GM12878 (cell line): ENCODE data around the gene MEF2C. TPM values are rescaled to one million over a fixed set of nuclear protein-coding genes. Genes with fewer than 3 reads are reported as not detected.

ENCODE experiments used
- ATAC-seq: fragments of 200-7000 bp; cut with Tn5 transposase; 3 replicates; pipeline ENCODE4 v1.9.1; 2020; ENCODE audit warnings: mild to moderate bottlenecking, moderate library complexity
- BruUV-seq: library from RNA; stranded (reverse); fragments of 400-500 nt; replicated peaks from 2 replicates; lab custom pipeline; 2021; lab: Mats Ljungman, UMichigan
- CTCF ChIA-PET: fragments of 300-600 bp; sonication (Branson Sonifier 250); formaldehyde crosslinking; extraction: SDS; loops from one replicate; lab custom pipeline; 2021; ENCODE audit warnings: inconsistent platforms; lab: Yijun Ruan, JAX
- POLR2A ChIA-PET: fragments of 350-600 bp; formaldehyde crosslinking; extraction: SDS; loops from one replicate; lab custom pipeline; 2021; ENCODE audit warnings: inconsistent platforms; lab: Charles Lee
- RAD21 ChIA-PET: fragments of 300-600 bp; sonication (Branson Sonifier 250); formaldehyde crosslinking; loops from one replicate; lab custom pipeline; 2023; ENCODE audit warnings: antibody characterized with exemption; ENCODE audit not compliant: unreplicated experiment; lab: Charles Lee
- SMC1A ChIA-PET: fragments of 300-600 bp; sonication (Branson Sonifier 250); formaldehyde crosslinking; loops from one replicate; lab custom pipeline; 2023; ENCODE audit not compliant: unreplicated experiment, uncharacterized antibody; lab: Charles Lee
- DNase-seq: peaks from one replicate; pipeline ENCODE4 v3.0.0-alpha.2; 2011; ENCODE audit warnings: low read depth, low spot score
- FAIRE-seq: peaks from 3 replicates; lab custom pipeline; 2011; peaks lifted over from hg19 to GRCh38; lab: Jason Lieb, UNC
- H2AFZ ChIP-seq: 2 replicates; pipeline ENCODE4 v1.6.0; 2011; ENCODE audit warnings: low read depth, low read length, control low read depth; ENCODE audit not compliant: control insufficient read depth
- H3K27ac ChIP-seq: 2 replicates; pipeline ENCODE4 v1.5.1; 2011; ENCODE audit warnings: control low read depth; ENCODE audit not compliant: control insufficient read depth, insufficient read depth
- H3K27me3 ChIP-seq, 2 experiments: replicated peaks in 1 of 2; 2 replicates each; pipeline versions ENCODE4 v1.6.0 to v1.6.1; 2011; ENCODE audit warnings: low read length in 1 of 2; ENCODE audit not compliant: control insufficient read depth in 2 of 2, insufficient read depth in 2 of 2
- H3K36me3 ChIP-seq, 2 experiments: 2 replicates each; pipeline ENCODE4 v1.5.1; 2011; ENCODE audit warnings: low read length in 1 of 2; ENCODE audit not compliant: control insufficient read depth in 2 of 2, insufficient read depth in 2 of 2
- H3K4me1 ChIP-seq: 2 replicates; pipeline ENCODE4 v1.6.1; 2011; ENCODE audit warnings: mild to moderate bottlenecking, low read length, moderate library complexity, mixed read lengths; ENCODE audit not compliant: control insufficient read depth, insufficient read depth
- H3K4me2 ChIP-seq: 2 replicates; pipeline ENCODE4 v1.6.0; 2011; ENCODE audit warnings: control low read depth; ENCODE audit not compliant: control insufficient read depth, insufficient read depth
- H3K4me3 ChIP-seq: fragments of 200-600 bp; sonication (generic); 2 replicates; pipeline ENCODE4 v1.5.1; 2016
- H3K79me2 ChIP-seq: 2 replicates; pipeline ENCODE4 v1.6.0; 2011; ENCODE audit warnings: low read length; ENCODE audit not compliant: control insufficient read depth, insufficient read depth
- H3K9ac ChIP-seq: 2 replicates; pipeline ENCODE4 v1.8.0; 2011; ENCODE audit warnings: low read length, control low read depth, mixed read lengths; ENCODE audit not compliant: control insufficient read depth, insufficient read depth
- H3K9me3 ChIP-seq: replicated peaks from 3 replicates; pipeline ENCODE4 v1.5.1; 2011; ENCODE audit warnings: mild to moderate bottlenecking, low read length; ENCODE audit not compliant: control insufficient read depth, insufficient read depth
- H4K20me1 ChIP-seq: 2 replicates; pipeline ENCODE4 v1.6.0; 2011; ENCODE audit not compliant: control insufficient read depth, insufficient read depth
- BRCA1 ChIP-seq: IDR thresholded peaks from 2 replicates; pipeline ENCODE4 v1.6.1; 2011; ENCODE audit warnings: low read depth, low read length, improper control_type of control experiment
- CBX5 ChIP-seq: sonication (generic); IDR thresholded peaks from 2 replicates; pipeline ENCODE4 v1.6.1; 2016; ENCODE audit warnings: low read depth, moderate library complexity, mild to moderate bottlenecking, inconsistent platforms
- CHD2 ChIP-seq: IDR thresholded peaks from 2 replicates; pipeline ENCODE4 v1.6.1; 2011; ENCODE audit warnings: low read depth, low read length, improper control_type of control experiment, borderline replicate concordance
- HDAC2 ChIP-seq: fragments of 200-600 bp; sonication (generic); IDR thresholded peaks from 2 replicates; pipeline ENCODE4 v1.6.1; 2017
- NR2C2 ChIP-seq: IDR thresholded peaks from 2 replicates; pipeline ENCODE4 v1.6.1; 2011; ENCODE audit warnings: borderline replicate concordance, low read depth; ENCODE audit not compliant: control insufficient read depth, insufficient read length
- RUNX3 ChIP-seq: IDR thresholded peaks from 2 replicates; pipeline ENCODE4 v1.6.1; 2012; ENCODE audit warnings: low read length, inconsistent platforms
- SIX5 ChIP-seq: IDR thresholded peaks from 2 replicates; pipeline ENCODE4 v1.6.1; 2011; ENCODE audit warnings: mild to moderate bottlenecking, low read depth, low read length, moderate library complexity; ENCODE audit not compliant: severe bottlenecking
- TBL1XR1 ChIP-seq: IDR thresholded peaks from 2 replicates; pipeline ENCODE4 v1.6.1; 2012; ENCODE audit warnings: low read depth, low read length, improper control_type of control experiment
- ZNF384 ChIP-seq: IDR thresholded peaks from 2 replicates; pipeline ENCODE4 v1.6.1; 2012; ENCODE audit warnings: low read depth, mild to moderate bottlenecking, low read length, improper control_type of control experiment, borderline replicate concordance
- WGBS: methylation state at CpG from one replicate; pipeline ENCODE4 v1.1.6; 2016; ENCODE audit warnings: low lambda C conversion rate; ENCODE audit not compliant: insufficient replicate concordance, insufficient coverage; ENCODE audit errors: missing lambda C conversion rate; 5-methylcytosine and 5-hydroxymethylcytosine counted together
- in situ Hi-C: fragments of 300-500 bp; cut with MboI; formaldehyde crosslinking; loops from 9 replicates; pipeline ENCODE4 v1.14.3; 2018; ENCODE audit warnings: mixed read lengths
- intact Hi-C: fragments of 100-400 bp; cut with micrococcal nuclease; formaldehyde crosslinking; loops from one replicate; pipeline ENCODE4 v1.14.2; 2022; ENCODE audit not compliant: unreplicated experiment
- polyA plus RNA-seq, 11 experiments: library from polyadenylated mRNA; depleted of rRNA in 4 of 11; unstranded in 6 of 11; stranded (reverse) in 5 of 11; fragments of >200 nt; fragmentation: Nextera tagmentation in 4 of 11; fragmentation: Illumina TruSeq in 1 of 11; extraction: Ambion mirVana in 4 of 11; extraction: Trizol in 1 of 11; gene quantifications; 1 replicate in 1 of 11; 2 replicates in 10 of 11; pipeline versions ENCODE4 v1.2.1 to v1.2.3, GENCODE V29; 2011 to 2016; ENCODE audit warnings: inconsistent platforms in 2 of 11, missing spikeins in 2 of 11, low read depth in 1 of 11
- total RNA-seq, 4 experiments: library from RNA; depleted of rRNA in 3 of 4; stranded (reverse); fragments of >200 nt in 3 of 4; fragmentation: Illumina TruSeq in 1 of 4; extraction: Trizol in 1 of 4; gene quantifications; 2 replicates each; pipeline versions ENCODE4 v1.2.1 to v1.2.3, GENCODE V29; 2013 to 2021
- TF ChIP-seq, protein P1 (sequence below): IDR thresholded peaks from 2 replicates; pipeline ENCODE4 v1.6.1; 2011; ENCODE audit warnings: low read depth, mild to moderate bottlenecking, low read length, moderate library complexity, borderline replicate concordance; ENCODE audit errors: extremely low read depth
- TF ChIP-seq, protein P2 (sequence below): fragments of 450-650 bp; IDR thresholded peaks from 2 replicates; pipeline ENCODE4 v1.6.1; 2017; ENCODE audit warnings: mild to moderate bottlenecking, low read depth, inconsistent platforms; ENCODE audit not compliant: poor library complexity, severe bottlenecking
- TF ChIP-seq, protein P3 (sequence below): fragments of 450-650 bp; IDR thresholded peaks from 2 replicates; pipeline ENCODE4 v1.6.1; 2017; ENCODE audit warnings: antibody characterized with exemption, mild to moderate bottlenecking, moderate library complexity
- TF ChIP-seq, protein P4 (sequence below): fragments of 450-650 bp; IDR thresholded peaks from 2 replicates; pipeline ENCODE4 v1.6.1; 2016; ENCODE audit warnings: mild to moderate bottlenecking
- TF ChIP-seq, protein P5 (sequence below): IDR thresholded peaks from 2 replicates; pipeline ENCODE4 v1.6.1; 2012; ENCODE audit warnings: low read depth, low read length, improper control_type of control experiment

Gene MEF2C
- total and polyA plus RNA-seq, 10 of the 15 experiments (the other 5 are each of a cell fraction or from before 2014, with no cell fraction given): 104 to 225 (median 180) TPM

DNA sequence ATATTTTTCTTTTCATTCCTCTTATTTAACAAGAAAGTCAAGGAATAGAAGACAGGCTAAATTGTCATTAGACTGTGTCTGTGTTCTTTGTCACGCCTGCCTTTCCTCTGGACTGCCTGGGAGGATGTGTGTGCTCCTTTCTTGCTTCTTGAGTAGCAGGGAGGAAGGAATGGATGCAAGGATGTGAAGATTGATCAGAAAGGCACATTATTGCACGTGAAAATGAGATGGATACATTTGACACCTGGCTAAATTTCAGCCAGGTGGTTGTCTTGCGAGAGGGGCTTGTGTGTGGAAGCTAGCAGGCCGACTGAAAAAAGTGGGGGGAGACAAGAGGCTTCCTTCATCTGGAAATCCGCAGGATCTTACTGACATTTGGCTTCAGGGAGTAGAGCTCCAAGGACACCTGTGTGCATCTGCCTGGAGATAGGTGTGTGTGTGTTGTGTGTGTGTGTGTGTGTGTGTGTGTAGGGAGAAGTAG lies 200.1 kb downstream of the MEF2C start:
- no peaks in the 10 kb centered on the region for H3K79me2 ChIP-seq
- WGBS: 24% methylated on average over 5 of the region's 5 CpGs
- H3K4me1 ChIP-seq: no peaks in the 10 kb centered on the region
- no peaks in the 10 kb centered on the region for H3K9me3 ChIP-seq
- no peak overlapping the region for H3K4me3 ChIP-seq
- ATAC-seq: no peak
- SMC1A ChIA-PET: interaction anchor here (0.6 to 3.3 kb wide), 4 partner anchors 7 to 902 kb away, joined by 3 to 18 read pairs (median 4); no protein-coding TSS in a partner anchor
- peaks cover 20 to 36% of the 10 kb centered on the region in 2 experiments for H3K27me3 ChIP-seq
- peaks cover 2% of the 10 kb centered on the region; the same call in 1 of the 2 replicates for H4K20me1 ChIP-seq
- H3K9ac ChIP-seq: no peak overlapping the region
- no peak for DNase-seq
- H3K27ac ChIP-seq: no peak overlapping the region
- no TSS peak for BruUV-seq
- FAIRE-seq: no peak
- CTCF ChIA-PET: interaction anchor here (0.8 to 3.4 kb wide), 8 partner anchors 9 to 904 kb away, joined by 3 to 33 read pairs (median 4); no protein-coding TSS in a partner anchor
- H3K36me3 ChIP-seq: no peaks in the 10 kb centered on the region
- in situ Hi-C loops (loop anchor here (10.0 kb wide), 1 partner anchor 1268 kb away; the partner anchor contains the start of gene CCNH), intact Hi-C loops (no loop called here)
- H2AFZ ChIP-seq: no peak overlapping the region
- POLR2A ChIA-PET: no interaction called here
- RAD21 ChIA-PET: interaction anchor here (1.9 to 3.0 kb wide), 2 partner anchors 8 to 902 kb away, joined by 5 to 13 read pairs; no protein-coding TSS in a partner anchor
- H3K4me2 ChIP-seq: no peak overlapping the region
- TF ChIP-seq, protein P1, sequence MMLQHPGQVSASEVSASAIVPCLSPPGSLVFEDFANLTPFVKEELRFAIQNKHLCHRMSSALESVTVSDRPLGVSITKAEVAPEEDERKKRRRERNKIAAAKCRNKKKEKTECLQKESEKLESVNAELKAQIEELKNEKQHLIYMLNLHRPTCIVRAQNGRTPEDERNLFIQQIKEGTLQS: no peak
- TF ChIP-seq CHD2: no peak
- no peak for TF ChIP-seq RUNX3
- TF ChIP-seq, protein P2, sequence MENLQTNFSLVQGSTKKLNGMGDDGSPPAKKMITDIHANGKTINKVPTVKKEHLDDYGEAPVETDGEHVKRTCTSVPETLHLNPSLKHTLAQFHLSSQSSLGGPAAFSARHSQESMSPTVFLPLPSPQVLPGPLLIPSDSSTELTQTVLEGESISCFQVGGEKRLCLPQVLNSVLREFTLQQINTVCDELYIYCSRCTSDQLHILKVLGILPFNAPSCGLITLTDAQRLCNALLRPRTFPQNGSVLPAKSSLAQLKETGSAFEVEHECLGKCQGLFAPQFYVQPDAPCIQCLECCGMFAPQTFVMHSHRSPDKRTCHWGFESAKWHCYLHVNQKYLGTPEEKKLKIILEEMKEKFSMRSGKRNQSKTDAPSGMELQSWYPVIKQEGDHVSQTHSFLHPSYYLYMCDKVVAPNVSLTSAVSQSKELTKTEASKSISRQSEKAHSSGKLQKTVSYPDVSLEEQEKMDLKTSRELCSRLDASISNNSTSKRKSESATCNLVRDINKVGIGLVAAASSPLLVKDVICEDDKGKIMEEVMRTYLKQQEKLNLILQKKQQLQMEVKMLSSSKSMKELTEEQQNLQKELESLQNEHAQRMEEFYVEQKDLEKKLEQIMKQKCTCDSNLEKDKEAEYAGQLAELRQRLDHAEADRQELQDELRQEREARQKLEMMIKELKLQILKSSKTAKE: no peak
- TF ChIP-seq TBL1XR1: no peak
- TF ChIP-seq NR2C2: no peak
- TF ChIP-seq, protein P3, sequence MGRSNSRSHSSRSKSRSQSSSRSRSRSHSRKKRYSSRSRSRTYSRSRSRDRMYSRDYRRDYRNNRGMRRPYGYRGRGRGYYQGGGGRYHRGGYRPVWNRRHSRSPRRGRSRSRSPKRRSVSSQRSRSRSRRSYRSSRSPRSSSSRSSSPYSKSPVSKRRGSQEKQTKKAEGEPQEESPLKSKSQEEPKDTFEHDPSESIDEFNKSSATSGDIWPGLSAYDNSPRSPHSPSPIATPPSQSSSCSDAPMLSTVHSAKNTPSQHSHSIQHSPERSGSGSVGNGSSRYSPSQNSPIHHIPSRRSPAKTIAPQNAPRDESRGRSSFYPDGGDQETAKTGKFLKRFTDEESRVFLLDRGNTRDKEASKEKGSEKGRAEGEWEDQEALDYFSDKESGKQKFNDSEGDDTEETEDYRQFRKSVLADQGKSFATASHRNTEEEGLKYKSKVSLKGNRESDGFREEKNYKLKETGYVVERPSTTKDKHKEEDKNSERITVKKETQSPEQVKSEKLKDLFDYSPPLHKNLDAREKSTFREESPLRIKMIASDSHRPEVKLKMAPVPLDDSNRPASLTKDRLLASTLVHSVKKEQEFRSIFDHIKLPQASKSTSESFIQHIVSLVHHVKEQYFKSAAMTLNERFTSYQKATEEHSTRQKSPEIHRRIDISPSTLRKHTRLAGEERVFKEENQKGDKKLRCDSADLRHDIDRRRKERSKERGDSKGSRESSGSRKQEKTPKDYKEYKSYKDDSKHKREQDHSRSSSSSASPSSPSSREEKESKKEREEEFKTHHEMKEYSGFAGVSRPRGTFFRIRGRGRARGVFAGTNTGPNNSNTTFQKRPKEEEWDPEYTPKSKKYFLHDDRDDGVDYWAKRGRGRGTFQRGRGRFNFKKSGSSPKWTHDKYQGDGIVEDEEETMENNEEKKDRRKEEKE: no peak
- no peak for TF ChIP-seq ZNF384
- TF ChIP-seq, protein P4, sequence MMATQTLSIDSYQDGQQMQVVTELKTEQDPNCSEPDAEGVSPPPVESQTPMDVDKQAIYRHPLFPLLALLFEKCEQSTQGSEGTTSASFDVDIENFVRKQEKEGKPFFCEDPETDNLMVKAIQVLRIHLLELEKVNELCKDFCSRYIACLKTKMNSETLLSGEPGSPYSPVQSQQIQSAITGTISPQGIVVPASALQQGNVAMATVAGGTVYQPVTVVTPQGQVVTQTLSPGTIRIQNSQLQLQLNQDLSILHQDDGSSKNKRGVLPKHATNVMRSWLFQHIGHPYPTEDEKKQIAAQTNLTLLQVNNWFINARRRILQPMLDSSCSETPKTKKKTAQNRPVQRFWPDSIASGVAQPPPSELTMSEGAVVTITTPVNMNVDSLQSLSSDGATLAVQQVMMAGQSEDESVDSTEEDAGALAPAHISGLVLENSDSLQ: no peak
- TF ChIP-seq, protein P5, sequence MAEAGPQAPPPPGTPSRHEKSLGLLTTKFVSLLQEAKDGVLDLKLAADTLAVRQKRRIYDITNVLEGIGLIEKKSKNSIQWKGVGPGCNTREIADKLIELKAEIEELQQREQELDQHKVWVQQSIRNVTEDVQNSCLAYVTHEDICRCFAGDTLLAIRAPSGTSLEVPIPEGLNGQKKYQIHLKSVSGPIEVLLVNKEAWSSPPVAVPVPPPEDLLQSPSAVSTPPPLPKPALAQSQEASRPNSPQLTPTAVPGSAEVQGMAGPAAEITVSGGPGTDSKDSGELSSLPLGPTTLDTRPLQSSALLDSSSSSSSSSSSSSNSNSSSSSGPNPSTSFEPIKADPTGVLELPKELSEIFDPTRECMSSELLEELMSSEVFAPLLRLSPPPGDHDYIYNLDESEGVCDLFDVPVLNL: no peak
- no peak for TF ChIP-seq HDAC2
- TF ChIP-seq BRCA1: no peak
- TF ChIP-seq CBX5: no peak
- TF ChIP-seq SIX5: no peak
